Stimulated activated CD8-positive, alpha-beta memory T cell treated with anti-CD3 and anti-CD28 coated beads, Interleukin-2, amount 100 ng/mL, for 1 hour (primary cell): Measurements from ENCODE around the gene UGT1A1.
"Not testable (repeated sequence)": the region's sequence is repeated elsewhere in the genome, so short reads cannot be mapped to it uniquely, and the experiment has no call there.

Experiments
- DNase-seq, 2 donors: peaks; one replicate each; pipeline ENCODE4 v3.0.0-alpha.2; 2020; ENCODE audit warnings: low read depth in 2 of 2

UGT1A1 gene

GRCh38 chr2:233760043-233760442 lies at the start of gene UGT1A1:
Gene UGT1A1, plus strand, starts transcription at chr2:233760270. Its CDS starts 18 bp downstream, at chr2:233760288.
- no peak for DNase-seq

DNA sequence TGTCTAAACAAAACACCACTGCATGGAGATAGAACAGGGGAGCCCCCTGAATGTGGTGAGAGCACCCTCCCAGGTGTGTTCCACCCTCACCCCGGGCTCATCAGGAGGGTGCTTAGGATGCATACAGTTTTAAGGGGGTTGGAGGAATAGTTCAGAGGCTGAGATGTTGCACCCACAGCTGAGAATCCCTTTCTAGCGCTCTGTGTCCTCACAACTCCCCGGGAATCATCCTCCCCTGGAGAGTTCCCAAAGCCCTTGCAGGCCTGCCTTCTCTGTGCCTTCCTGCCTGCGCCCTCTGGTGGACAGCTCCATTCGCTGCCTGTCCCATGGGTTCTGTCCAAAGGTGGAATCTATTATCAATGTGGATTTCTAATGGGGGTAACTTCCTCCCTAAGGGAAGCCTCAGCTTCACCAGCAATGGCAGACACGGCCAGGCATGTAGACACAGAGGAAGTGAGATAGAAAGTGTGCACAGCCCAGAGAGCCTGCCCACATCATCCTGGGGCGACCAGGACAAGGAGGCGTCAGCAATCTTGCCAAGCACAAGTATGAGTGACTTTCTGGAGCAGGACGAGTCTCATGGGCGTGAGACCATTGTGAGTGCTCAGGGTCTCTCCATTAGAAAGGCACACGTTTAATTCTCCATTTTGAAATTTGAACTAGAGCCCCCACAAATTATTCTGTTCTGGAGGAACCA lies 48.6 kb upstream of the UGT1A1 start:
- DNase-seq: peak; percentile 45

DNA sequence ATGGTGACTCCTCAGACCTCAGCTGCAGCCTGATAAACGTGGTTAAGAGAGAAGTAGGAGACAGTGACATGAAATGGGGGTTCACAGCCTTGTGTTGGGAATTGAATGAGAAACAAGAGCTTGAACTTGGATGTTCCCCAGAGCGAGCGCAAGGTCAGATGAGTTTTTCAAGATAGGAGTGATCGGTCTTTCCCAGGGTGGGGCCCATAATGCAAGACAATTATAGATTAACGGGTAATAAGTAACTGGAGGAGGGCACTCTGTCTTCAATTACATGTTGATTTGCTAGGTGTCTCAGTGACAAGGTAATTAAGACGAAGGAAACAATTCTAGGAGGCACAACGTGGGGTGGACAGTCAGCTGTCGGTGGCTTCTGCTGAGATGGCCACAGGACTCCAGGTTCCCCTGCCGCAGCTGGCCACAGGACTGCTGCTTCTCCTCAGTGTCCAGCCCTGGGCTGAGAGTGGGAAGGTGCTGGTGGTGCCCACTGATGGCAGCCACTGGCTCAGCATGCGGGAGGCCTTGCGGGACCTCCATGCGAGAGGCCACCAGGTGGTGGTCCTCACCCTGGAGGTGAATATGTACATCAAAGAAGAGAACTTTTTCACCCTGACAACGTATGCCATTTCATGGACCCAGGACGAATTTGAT lies 47.3 kb upstream of the UGT1A1 start, which contains the start of gene UGT1A5:
TSS of gene UGT1A5 (plus strand) at position 297 of the 651 bp plus-strand sequence. CDS start at position 382, 85 bp downstream.
- no peak for DNase-seq

DNA sequence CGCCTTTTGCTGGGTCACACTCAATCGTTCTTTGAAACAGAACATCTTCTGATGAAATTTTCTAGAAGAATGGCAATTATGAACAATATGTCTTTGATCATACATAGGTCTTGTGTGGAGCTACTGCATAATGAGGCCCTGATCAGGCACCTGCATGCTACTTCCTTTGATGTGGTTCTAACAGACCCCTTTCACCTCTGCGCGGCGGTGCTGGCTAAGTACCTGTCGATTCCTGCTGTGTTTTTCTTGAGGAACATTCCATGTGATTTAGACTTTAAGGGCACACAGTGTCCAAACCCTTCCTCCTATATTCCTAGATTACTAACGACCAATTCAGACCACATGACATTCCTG lies 46.8 kb upstream of the UGT1A1 start:
- no peak for DNase-seq

DNA sequence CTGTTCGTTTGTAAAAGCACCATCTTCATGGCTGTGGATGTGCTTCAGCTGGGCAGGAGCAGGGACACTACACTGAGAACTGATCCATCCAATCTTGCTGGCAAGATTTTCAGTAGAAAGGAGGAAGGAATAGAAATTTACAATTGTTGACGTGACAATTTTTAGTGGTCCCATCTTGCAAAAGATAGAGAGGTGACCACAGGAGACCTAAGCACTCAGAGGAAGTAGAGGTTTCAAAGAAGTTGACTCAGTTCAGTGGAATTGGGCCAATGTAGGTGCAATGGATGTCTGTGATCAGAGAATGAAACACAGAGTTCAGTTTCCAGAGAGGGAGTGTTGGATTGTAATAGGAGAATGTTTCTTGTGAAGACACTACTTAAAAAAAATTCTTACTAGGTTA lies 45.9 kb upstream of the UGT1A1 start:
- no peak for DNase-seq

DNA sequence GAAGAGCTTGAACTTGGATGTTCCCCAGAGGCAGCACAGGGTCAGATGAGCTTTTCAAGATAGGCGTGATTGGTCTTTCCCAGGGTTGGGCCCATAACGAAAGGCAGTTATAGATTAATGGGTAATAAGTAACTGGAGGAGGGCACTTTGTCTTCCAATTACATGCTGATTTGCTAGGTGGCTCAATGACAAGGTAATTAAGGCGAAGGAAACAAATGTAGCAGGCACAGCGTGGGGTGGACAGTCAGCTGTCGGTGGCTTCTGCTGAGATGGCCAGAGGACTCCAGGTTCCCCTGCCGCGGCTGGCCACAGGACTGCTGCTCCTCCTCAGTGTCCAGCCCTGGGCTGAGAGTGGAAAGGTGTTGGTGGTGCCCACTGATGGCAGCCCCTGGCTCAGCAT lies 41.5 kb upstream of the UGT1A1 start, which contains the start of gene UGT1A4:
TSS of gene UGT1A4 (plus strand) at position 185 of the 400 bp plus-strand sequence. CDS start at position 270, 85 bp downstream.
- no peak for DNase-seq

- no peak for DNase-seq
Measured at GRCh38 chr2:233728723-233729301, 31.3 kb upstream of the UGT1A1 start, which contains the start of gene UGT1A3. Gene UGT1A3, plus strand, starts transcription at chr2:233729042. Its CDS starts 85 bp downstream, at chr2:233729127.

DNA sequence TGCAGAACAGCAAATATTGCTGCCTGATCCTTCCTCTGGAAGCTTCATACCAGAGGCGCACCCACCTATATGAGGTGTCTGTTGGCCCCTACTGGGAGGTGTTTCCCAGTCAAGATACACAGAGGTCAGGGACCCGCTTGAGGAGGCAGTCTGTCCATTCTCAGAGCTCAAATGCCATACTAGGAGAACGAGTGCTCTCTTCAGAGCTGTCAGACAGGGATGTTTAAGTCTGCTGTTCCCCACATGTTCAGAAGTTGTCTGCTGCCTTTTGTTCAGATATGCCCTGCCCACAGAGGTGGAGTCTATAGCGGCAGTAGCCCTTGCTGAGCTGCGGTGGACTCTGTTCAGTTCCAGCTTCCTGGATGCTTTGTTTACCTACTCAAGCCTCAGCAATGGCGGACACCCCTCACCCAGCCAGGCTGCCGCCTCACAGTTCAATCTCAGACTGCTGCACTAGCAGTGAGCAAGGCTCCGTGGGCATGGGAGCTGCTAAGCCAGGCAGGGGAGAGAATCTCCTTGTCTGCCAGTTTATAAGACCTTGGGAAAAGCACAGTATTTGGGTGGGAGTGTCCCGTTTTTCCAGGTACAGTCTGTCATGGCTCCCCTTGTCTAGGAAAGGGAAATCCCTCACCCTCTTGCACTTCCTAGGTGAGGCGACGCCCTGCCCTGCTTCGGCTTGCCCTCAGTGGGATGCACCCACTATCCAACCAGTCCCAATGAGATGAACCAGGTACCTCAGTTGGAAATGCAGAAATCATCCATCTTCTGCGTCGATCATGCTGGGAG lies 23.0 kb upstream of the UGT1A1 start:
- not testable (repeated sequence) for DNase-seq

DNA sequence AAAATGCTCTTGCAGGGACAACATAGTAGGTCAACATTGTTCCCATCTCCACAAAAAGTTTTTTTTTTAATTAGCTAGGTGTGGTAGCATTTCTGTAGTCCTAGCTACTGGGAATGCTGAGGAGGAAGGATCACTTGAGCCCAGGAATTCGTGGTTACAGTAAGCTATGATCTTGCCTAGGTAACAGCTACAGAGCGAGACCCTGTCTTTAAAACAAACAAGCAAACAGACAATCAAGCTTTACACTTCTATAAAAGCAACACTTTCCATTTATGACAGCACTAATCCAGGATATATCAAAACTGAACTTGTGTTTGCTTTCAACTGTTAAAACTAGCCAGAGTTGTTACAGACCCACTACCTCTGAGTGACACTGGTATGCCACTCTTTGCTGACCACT lies 19.2 kb upstream of the UGT1A1 start:
- no peak for DNase-seq

DNA sequence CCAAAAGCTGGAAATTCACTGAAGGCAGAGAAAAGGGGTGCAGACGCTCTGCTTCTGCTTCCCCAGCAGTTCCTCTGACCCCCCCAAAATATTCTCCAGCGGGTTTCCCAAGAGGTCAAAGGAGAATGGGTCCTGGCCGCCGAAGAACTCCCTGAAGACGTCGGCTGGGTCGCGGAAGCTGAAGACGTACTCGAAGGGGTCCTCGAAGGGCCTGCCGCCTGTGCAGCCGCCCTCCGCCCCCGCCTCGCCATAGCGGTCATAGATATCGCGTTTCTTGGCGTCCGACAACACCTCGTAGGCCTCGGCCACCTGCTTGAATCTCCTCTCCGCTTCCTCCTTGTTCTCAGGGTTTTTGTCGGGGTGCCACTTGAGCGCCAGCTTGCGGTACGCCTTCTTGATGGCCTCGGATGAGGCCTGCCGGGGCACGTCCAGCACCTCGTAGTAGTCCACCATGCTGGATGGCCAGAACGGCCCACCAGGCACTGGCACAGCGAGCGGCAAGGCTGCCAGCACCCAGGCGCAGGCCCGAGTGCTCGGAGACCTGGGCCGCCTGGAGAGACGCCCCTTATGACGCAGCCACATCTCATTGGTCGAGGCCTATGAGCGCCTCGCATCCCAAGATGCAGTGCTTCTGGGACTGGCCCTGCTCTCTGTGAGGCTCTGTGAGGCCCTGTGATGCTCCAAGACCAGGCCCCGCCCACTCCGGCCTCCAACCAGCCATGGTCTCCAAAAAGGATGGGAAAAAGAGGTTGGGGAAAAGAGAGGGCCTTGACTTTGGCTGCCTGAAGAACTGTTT lies 16.4 kb upstream of the UGT1A1 start:
- DNase-seq: no peak

DNA sequence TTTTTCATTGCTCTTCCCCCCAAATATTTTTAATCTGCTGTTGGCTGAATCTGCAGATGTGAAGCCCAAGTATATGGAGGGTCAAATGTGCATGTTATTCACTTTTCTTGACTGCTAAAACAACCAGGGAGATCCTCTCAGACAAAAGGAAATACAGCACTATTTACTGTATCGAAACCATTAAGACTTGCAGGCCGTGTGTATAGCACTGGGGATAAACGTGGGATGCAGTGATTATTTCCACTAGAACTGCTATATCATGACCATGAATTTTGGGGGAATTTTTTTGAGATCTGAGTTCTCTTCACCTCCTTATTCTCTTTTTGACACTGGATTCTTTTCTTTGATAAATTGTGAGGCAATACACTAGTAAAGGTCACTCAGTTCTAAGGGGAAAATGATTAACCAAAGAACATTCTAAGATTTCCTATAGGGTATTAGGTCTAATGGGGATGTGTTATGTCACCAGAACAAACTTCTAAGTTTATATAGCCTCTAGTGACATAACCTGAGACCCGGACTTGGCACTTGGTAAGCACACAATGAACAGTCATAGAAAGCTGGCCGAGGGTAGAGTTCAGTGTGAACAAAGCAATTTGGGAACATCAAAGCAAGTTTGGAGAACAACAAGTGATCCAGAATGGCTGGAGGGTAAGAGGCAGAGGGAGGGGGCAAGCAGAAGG lies 14.9 kb upstream of the UGT1A1 start:
- DNase-seq: no peak

DNA sequence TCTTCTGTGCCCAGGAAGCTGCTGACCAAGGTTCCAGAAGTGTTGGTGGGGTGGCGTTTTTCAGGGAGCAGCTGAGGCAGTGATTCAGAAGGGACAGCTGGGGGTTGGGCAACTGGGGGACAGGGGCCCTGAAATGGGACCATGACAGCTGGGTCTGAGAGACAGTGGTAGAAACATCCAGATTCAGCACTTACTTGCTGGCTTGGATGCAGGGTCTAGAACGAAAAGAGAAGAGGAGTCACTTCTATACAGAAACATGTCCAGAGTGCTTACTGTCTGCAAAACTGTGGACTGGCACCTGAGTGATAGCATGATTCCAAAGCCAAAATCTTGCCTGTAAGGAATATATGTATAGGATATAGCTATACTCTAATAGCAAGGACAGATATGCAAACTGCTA lies 14.2 kb upstream of the UGT1A1 start:
- not testable (repeated sequence) for DNase-seq

DNA sequence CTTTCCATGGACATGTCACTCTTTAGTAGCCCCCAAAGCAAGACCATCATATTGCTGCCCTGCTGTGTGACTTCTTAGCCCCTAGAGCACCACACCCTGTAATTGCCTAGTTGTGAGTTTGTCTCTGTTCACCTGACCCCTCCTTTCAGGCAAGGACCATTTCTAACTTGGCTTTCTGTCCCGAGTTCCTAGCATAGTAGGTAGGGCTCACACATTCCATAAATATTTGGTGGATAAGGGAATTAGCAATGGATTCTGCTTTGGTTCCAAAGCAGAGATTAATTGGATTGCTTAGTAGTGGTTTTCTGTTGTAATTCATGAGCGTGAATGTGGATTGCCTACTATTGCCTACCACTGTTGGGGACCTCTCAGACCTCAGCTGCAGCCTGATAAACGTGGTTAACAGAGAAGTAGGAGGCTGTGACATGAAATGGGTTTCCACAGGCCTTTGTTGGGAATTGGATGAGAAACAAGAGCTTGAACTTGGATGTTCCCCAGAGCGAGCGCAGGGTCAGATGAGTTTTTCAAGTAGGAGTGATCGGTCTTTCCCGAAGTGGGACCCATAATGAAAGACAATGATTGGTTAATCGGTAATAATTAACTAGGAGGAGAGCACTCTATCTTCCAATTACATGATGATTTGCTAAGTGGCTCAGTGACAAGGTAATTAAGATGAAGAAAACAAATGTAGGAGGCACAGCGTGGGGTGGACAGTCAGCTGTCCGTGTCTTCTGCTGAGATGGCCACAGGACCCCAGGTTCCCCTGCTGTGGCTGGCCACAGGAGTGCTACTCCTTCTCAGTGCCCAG lies 13.4 kb upstream of the UGT1A1 start:
- DNase-seq: no peak

DNA sequence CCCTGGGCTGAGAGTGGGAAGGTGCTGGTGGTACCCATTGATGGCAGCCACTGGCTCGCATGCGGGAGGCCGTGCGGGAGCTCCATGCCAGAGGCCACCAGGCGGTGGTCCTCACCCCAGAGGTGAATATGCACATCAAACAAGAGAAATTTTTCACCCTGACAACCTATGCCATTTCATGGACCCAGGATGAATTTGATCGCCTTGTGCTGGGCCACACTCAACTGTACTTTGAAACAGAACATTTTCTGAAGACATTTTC lies 12.9 kb upstream of the UGT1A1 start:
- no peak for DNase-seq

DNA sequence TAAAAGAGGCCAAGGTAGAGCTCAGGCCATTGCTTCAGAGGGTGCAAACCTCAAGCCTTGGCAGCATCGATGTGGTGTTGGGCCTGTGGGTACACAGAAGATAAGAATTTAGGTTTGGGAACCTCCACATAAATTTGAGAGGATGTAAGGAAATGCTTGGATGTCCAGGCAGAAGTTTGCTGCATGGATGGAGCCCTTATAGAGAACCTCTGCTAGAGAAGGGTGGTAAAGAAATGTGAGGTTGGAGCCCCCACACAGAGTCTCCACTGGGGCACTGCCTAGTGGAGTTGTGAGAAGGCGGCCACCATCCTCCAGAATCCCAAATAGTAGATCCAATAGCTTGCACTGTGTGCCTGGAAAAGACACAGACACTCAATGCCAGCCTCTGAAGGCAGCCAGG lies 9.4 kb upstream of the UGT1A1 start:
- not testable (repeated sequence) for DNase-seq

DNA sequence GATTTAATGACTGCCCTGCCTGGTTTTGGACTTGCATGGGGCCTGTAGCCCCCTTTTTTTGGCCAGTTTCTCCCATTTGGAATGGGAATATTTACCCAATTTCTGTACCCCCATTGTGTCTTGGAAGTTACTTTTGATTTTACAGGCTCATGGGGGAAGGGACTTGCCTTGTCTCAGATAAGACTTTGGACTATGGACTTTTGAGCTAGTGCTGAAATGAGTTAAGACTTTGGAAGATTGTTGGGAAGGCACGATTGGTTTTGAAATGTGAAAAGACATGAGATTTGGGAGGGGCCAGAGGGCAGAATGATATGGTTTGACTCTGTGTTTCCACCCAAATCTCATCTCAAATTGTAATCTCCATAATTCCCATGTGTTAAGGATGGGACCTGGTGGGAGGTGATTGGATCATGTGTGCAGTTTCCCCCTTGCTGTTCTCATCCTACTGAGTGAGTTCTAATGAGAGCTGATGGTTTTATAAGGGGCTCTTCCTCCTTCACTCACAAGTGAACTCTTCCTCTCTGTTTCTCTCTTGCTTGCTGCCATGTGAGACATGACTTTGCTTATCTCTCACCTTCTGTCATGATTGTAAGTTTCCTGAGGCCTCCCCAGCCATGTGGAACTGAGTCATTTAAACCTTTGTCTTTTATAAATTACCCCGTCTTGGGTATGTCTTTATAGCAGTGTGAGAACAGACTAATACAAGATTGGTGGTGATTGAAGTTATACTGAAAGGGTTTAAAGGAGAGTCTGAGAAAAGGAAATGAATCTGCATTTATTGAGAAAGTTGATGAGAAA lies 8.7 kb upstream of the UGT1A1 start:
- not testable (repeated sequence) for DNase-seq

GRCh38 chr2:233754872-233755611 lies 5.0 kb upstream of the UGT1A1 start:
- DNase-seq: no peak

DNA sequence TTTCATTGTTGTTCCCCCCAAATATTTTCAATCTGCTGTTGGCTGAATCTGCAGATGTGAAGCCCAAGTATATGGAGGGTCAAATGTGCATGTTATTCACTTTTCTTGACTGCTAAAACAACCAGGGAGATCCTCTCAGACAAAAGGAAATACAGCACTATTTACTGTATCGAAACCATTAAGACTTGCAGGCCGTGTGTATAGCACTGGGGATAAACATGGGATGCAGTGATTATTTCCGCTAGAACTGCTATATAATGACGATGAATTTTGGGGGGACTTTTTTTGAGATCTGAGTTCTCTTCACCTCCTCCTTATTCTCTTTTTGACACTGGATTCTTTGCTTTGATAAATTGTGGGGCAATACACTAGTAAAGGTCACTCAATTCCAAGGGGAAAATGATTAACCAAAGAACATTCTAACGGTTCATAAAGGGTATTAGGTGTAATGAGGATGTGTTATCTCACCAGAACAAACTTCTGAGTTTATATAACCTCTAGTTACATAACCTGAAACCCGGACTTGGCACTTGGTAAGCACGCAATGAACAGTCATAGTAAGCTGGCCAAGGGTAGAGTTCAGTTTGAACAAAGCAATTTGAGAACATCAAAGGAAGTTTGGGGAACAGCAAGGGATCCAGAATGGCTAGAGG lies 3.5 kb upstream of the UGT1A1 start:
- no peak for DNase-seq
